HepG2 (cell line): Measurements from ENCODE around the gene TROAP. TPM values are rescaled to one million over a fixed set of nuclear protein-coding genes. Genes with fewer than 3 reads are reported as not detected.

Experiments used
- BCL6 ChIP-seq: IDR thresholded peaks from 2 replicates; pipeline ENCODE4 v1.6.1; 2016; ENCODE audit warnings: missing genetic modification reagents, missing compliant biosample characterization
- GMEB1 ChIP-seq: sonication (generic); formaldehyde crosslinking; IDR thresholded peaks from 2 replicates; pipeline ENCODE4 v1.5.1; 2020; ENCODE audit warnings: missing genetic modification reagents, mild to moderate bottlenecking, borderline replicate concordance
- GPBP1L1 ChIP-seq: sonication (generic); formaldehyde crosslinking; IDR thresholded peaks from 2 replicates; pipeline ENCODE4 v1.5.0; 2020; ENCODE audit warnings: mild to moderate bottlenecking, missing genetic modification reagents
- HNF1A ChIP-seq, 2 experiments: sonication (generic) in 1 of 2; formaldehyde crosslinking in 1 of 2; IDR thresholded peaks; 2 replicates each; pipeline versions ENCODE4 v1.4.0 to v1.6.1; 2016 to 2020; ENCODE audit warnings: borderline replicate concordance in 1 of 2, low read depth in 1 of 2, mild to moderate bottlenecking in 1 of 2, missing genetic modification reagents in 1 of 2
- HNRNPUL1 ChIP-seq: fragments of 200-400 bp; formaldehyde crosslinking; IDR thresholded peaks from 2 replicates; pipeline ENCODE4 v1.6.1; 2017; ENCODE audit warnings: low read depth, mild to moderate bottlenecking, low read length, moderate library complexity
- KAT8 ChIP-seq: IDR thresholded peaks from 2 replicates; pipeline ENCODE4 v1.6.1; 2016; ENCODE audit warnings: missing genetic modification reagents, missing compliant biosample characterization
- MIXL1 ChIP-seq: IDR thresholded peaks from 2 replicates; pipeline ENCODE4 v1.6.1; 2016
- MTA3 ChIP-seq: sonication (generic); formaldehyde crosslinking; IDR thresholded peaks from 2 replicates; pipeline ENCODE4 v1.4.0; 2020; ENCODE audit warnings: missing genetic modification reagents
- MXI1 ChIP-seq: IDR thresholded peaks from 3 replicates; pipeline ENCODE4 v1.6.1; 2012; ENCODE audit warnings: low read depth, low read length, inconsistent platforms, borderline replicate concordance
- NR2F1 ChIP-seq, 2 experiments: fragments of 450-650 bp in 1 of 2; formaldehyde crosslinking in 1 of 2; IDR thresholded peaks; 2 replicates each; pipeline versions ENCODE4 v1.5.0 to v1.6.1; 2016 to 2020; ENCODE audit warnings: mild to moderate bottlenecking in 1 of 2, missing compliant biosample characterization in 1 of 2, missing genetic modification reagents in 1 of 2, moderate library complexity in 1 of 2
- POGZ ChIP-seq: sonication (generic); formaldehyde crosslinking; IDR thresholded peaks from 2 replicates; pipeline ENCODE4 v1.4.0; 2020; ENCODE audit warnings: mild to moderate bottlenecking, missing genetic modification reagents
- REL ChIP-seq: sonication (generic); formaldehyde crosslinking; conservative IDR thresholded peaks from 2 replicates; pipeline ENCODE4 v1.8.0; 2022; ENCODE audit warnings: mild to moderate bottlenecking, missing genetic modification reagents, moderate library complexity
- SALL1 ChIP-seq: sonication (generic); formaldehyde crosslinking; IDR thresholded peaks from 2 replicates; pipeline ENCODE4 v1.8.0; 2022; ENCODE audit warnings: mild to moderate bottlenecking, missing genetic modification reagents
- SMAD3 ChIP-seq: sonication (generic); formaldehyde crosslinking; IDR thresholded peaks from 2 replicates; pipeline ENCODE4 v1.4.0; 2020; ENCODE audit warnings: missing genetic modification reagents
- ZKSCAN1 ChIP-seq: fragments of 150-350 bp; IDR thresholded peaks from 2 replicates; pipeline ENCODE4 v1.6.1; 2014; ENCODE audit warnings: low read length
- ZNF484 ChIP-seq: sonication (generic); formaldehyde crosslinking; IDR thresholded peaks from 2 replicates; pipeline ENCODE4 v1.5.1; 2020; ENCODE audit warnings: mild to moderate bottlenecking, low read depth, missing genetic modification reagents, borderline replicate concordance
- ZNF530 ChIP-seq: sonication (generic); formaldehyde crosslinking; IDR thresholded peaks from 2 replicates; pipeline ENCODE4 v1.5.0; 2020; ENCODE audit warnings: low read depth, mild to moderate bottlenecking, missing genetic modification reagents
- ZNF567 ChIP-seq: sonication (generic); formaldehyde crosslinking; IDR thresholded peaks from 2 replicates; pipeline ENCODE4 v1.8.1; 2023; ENCODE audit warnings: mild to moderate bottlenecking, missing genetic modification reagents, borderline replicate concordance
- ZNF580 ChIP-seq: IDR thresholded peaks from 2 replicates; pipeline ENCODE4 v1.6.1; 2016; ENCODE audit warnings: low read depth, borderline replicate concordance
- ZNF660 ChIP-seq: sonication (generic); formaldehyde crosslinking; IDR thresholded peaks from 2 replicates; pipeline ENCODE4 v1.5.1; 2020; ENCODE audit warnings: mild to moderate bottlenecking, low read depth, missing genetic modification reagents, borderline replicate concordance
- ZNF7 ChIP-seq: IDR thresholded peaks from 2 replicates; pipeline ENCODE4 v1.6.1; 2016; ENCODE audit warnings: missing biosample characterization, missing genetic modification reagents
- ZNF747 ChIP-seq: sonication (generic); formaldehyde crosslinking; IDR thresholded peaks from 2 replicates; pipeline ENCODE4 v1.8.1; 2023; ENCODE audit warnings: missing genetic modification reagents, mild to moderate bottlenecking, borderline replicate concordance
- ZSCAN30 ChIP-seq: sonication (generic); formaldehyde crosslinking; IDR thresholded peaks from 2 replicates; pipeline ENCODE4 v1.5.0; 2020; ENCODE audit warnings: mild to moderate bottlenecking, missing genetic modification reagents
- polyA plus RNA-seq, 8 experiments: library from polyadenylated mRNA; depleted of rRNA in 3 of 8; stranded (reverse) in 7 of 8; unstranded in 1 of 8; fragments of >200 nt; fragmentation: Illumina TruSeq in 4 of 8; extraction: Trizol in 4 of 8; gene quantifications; 2 replicates each; pipeline versions ENCODE4 v1.2.1 to v1.2.3, GENCODE V29; 2011 to 2016; ENCODE audit warnings: low read depth in 4 of 8, missing spikeins in 1 of 8, mixed read lengths in 1 of 8; ENCODE audit not compliant: insufficient read depth in 1 of 8
- total RNA-seq, 5 experiments: library from RNA; depleted of rRNA; stranded (reverse); fragments of >200 nt; fragmentation: Illumina TruSeq; extraction: Trizol; gene quantifications; 2 replicates each; pipeline ENCODE4 v1.2.3, GENCODE V29; 2016; ENCODE audit warnings: low read depth in 1 of 5

Gene TROAP
- total and polyA plus RNA-seq, 2 of the 13 experiments (the other 11 are each of a cell fraction or from before 2014, with no cell fraction given): 22.5 to 30.9 TPM

- TF ChIP-seq ZKSCAN1 (no peak), SMAD3 (CRISPR knock-in tag) (no peak), MIXL1 (CRISPR knock-in tag) (no peak), ZNF7 (CRISPR knock-in tag) (no peak), REL (CRISPR knock-in tag) (no peak), ZNF484 (CRISPR knock-in tag) (no peak), GMEB1 (CRISPR knock-in tag) (peak; percentile 20; the same call in 1 of the 2 replicates), ZNF660 (CRISPR knock-in tag) (no peak), ZNF567 (CRISPR knock-in tag) (0 out of 2 replicates have a peak, but pooled peaks have one; percentile 59), MXI1 (0 out of 3 replicates have a peak, but pooled peaks have one; percentile 46), SALL1 (CRISPR knock-in tag) (no peak), MTA3 (CRISPR knock-in tag) (no peak), BCL6 (CRISPR knock-in tag) (no peak), HNF1A (IDR thresholded peaks at IDR 0.05; ENCODE audit: low read depth) (no peak), HNF1A (CRISPR knock-in tag; IDR thresholded peaks at IDR 0.05; ENCODE audit: borderline replicate concordance) (no peak), HNRNPUL1 (no peak), ZSCAN30 (no peak), ZNF747 (no peak; the same call in 1 of the 2 replicates), ZNF530 (CRISPR knock-in tag) (no peak), NR2F1 (CRISPR knock-in tag; IDR thresholded peaks at IDR 0.05) (no peak), GPBP1L1 (CRISPR knock-in tag) (no peak), KAT8 (CRISPR knock-in tag) (no peak), ZNF580 (CRISPR knock-in tag) (0 out of 2 replicates have a peak, but pooled peaks have one; percentile 41), POGZ (CRISPR knock-in tag) (no peak)
Observed at GRCh38 chr12:49358483-49359141, 35.6 kb downstream of the TROAP start (continued).
